GM23248 (cell line): Measurements from ENCODE around the gene FHDC1.

Experiments used
- EZH2 ChIP-seq: fragments of 200-600 bp; sonication (generic); IDR thresholded peaks from 2 replicates; pipeline ENCODE4 v1.6.1; 2018; ENCODE audit warnings: antibody characterized with exemption, mild to moderate bottlenecking; ENCODE audit not compliant: insufficient read depth, poor library complexity, severe bottlenecking
- EZH2phosphoT487 ChIP-seq: fragments of 200-600 bp; sonication (generic); IDR thresholded peaks from 2 replicates; pipeline ENCODE4 v1.6.1; 2018; ENCODE audit warnings: antibody characterized with exemption, moderate library complexity, mild to moderate bottlenecking, low read depth; ENCODE audit not compliant: insufficient read depth

- no peak for TF ChIP-seq EZH2phosphoT487
- TF ChIP-seq EZH2, result no peak
These were observed 65.5 kb downstream of the FHDC1 start for GRCh38 chr4:153001626-153002025.
